Activated CD8-positive, alpha-beta memory T cell treated with anti-CD3 and anti-CD28 coated beads for 1 hour (primary cell): ENCODE results near the gene C9orf153.

Experiments used
- DNase-seq, 2 donors: peaks; one replicate each; pipeline ENCODE4 v3.0.0-alpha.2; 2020; ENCODE audit warnings: low read depth in 1 of 2; ENCODE audit errors: extremely low read depth in 1 of 2

The C9orf153 gene

GRCh38 chr9:86272221-86272620 lies 12.8 kb upstream of the C9orf153 start:
- no peak for DNase-seq

- DNase-seq: no peak
Observed at GRCh38 chr9:86263876-86264275, 4.4 kb upstream of the C9orf153 start.

GRCh38 chr9:86262492-86262891 lies 3.0 kb upstream of the C9orf153 start:
- no peak for DNase-seq

- no peak for DNase-seq
Observed at GRCh38 chr9:86257391-86257790, 2.1 kb downstream of the C9orf153 start.

- DNase-seq: no peak
Observed at GRCh38 chr9:86256653-86257052, 2.8 kb downstream of the C9orf153 start.

GRCh38 chr9:86253577-86253976 lies 5.9 kb downstream of the C9orf153 start:
- no peak for DNase-seq

- DNase-seq: no peak
Observed at GRCh38 chr9:86252870-86253269, 6.6 kb downstream of the C9orf153 start.

GRCh38 chr9:86250123-86250522 lies 9.3 kb downstream of the C9orf153 start:
- no peak for DNase-seq

GRCh38 chr9:86248746-86249145 lies 10.7 kb downstream of the C9orf153 start:
- no peak for DNase-seq

GRCh38 chr9:86246752-86247161 lies 12.7 kb downstream of the C9orf153 start:
- DNase-seq: no peak

GRCh38 chr9:86242071-86242470 lies 17.4 kb downstream of the C9orf153 start:
- DNase-seq: no peak

- no peak for DNase-seq
Observed at GRCh38 chr9:86241216-86241615, 18.2 kb downstream of the C9orf153 start.

- DNase-seq: no peak
Observed at GRCh38 chr9:86238861-86239770, 20.3 kb downstream of the C9orf153 start.

GRCh38 chr9:86230858-86231257 lies 28.6 kb downstream of the C9orf153 start:
- DNase-seq: no peak

GRCh38 chr9:86222667-86223066 lies 36.8 kb downstream of the C9orf153 start:
- no peak for DNase-seq

GRCh38 chr9:86219606-86220005 lies 39.9 kb downstream of the C9orf153 start:
- no peak for DNase-seq

GRCh38 chr9:86217076-86217755 lies 42.2 kb downstream of the C9orf153 start:
- DNase-seq: no peak

- DNase-seq: no peak
Observed at GRCh38 chr9:86207193-86207592, 52.3 kb downstream of the C9orf153 start.

GRCh38 chr9:86202338-86202882 lies 57.0 kb downstream of the C9orf153 start:
- no peak for DNase-seq

GRCh38 chr9:86201474-86202337 lies 57.8 kb downstream of the C9orf153 start:
- DNase-seq: no peak

GRCh38 chr9:86200599-86201162 lies 58.8 kb downstream of the C9orf153 start:
- no peak for DNase-seq
